Loucy (cell line): ENCODE results near the gene GRAMD4.

Experiments
- EZH2phosphoT487 ChIP-seq: fragments of 200-600 bp; IDR thresholded peaks from 2 replicates; pipeline ENCODE4 v1.6.1; 2018; ENCODE audit warnings: antibody characterized with exemption, mild to moderate bottlenecking, moderate library complexity, borderline replicate concordance
- TF ChIP-seq, protein P1 (sequence below): fragments of 200-600 bp; sonication (generic); conservative IDR thresholded peaks from 2 replicates; pipeline ENCODE4 v1.5.1; 2014; ENCODE audit warnings: mild to moderate bottlenecking, antibody characterized with exemption, low read length

DNA sequence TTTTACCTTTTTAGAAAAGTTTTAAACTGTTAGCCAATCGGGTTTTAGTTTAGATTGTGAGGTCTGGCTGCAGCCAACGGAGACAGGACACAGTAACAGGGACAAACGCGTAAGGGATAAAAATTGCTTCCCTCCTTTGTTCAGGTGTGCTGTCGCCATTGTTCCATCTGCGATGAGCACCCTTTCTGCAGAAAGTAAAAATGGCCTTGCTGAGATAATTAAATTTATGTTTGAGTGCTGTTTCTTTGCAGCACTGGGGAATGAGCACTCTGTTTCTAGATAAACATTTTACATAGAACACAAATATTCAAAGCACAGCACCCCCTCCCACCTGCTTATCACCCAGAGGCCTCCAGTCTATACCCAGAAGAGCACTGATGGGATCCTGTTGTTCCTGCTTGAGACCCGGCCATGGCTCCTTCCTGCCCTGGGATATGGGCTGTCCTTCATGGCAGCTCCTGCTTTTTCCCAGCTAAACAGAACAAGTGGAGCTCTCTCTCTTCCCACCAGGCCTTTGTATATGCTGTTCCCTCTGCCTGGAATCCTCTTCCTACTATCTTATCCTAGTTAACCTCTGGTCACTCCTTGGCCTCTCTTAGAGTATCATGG, 48.4 kb upstream of the GRAMD4 start:
- TF ChIP-seq, protein P1, sequence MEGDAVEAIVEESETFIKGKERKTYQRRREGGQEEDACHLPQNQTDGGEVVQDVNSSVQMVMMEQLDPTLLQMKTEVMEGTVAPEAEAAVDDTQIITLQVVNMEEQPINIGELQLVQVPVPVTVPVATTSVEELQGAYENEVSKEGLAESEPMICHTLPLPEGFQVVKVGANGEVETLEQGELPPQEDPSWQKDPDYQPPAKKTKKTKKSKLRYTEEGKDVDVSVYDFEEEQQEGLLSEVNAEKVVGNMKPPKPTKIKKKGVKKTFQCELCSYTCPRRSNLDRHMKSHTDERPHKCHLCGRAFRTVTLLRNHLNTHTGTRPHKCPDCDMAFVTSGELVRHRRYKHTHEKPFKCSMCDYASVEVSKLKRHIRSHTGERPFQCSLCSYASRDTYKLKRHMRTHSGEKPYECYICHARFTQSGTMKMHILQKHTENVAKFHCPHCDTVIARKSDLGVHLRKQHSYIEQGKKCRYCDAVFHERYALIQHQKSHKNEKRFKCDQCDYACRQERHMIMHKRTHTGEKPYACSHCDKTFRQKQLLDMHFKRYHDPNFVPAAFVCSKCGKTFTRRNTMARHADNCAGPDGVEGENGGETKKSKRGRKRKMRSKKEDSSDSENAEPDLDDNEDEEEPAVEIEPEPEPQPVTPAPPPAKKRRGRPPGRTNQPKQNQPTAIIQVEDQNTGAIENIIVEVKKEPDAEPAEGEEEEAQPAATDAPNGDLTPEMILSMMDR = no peak
- TF ChIP-seq EZH2phosphoT487 = no peak
